SU-DHL-6 (cell line): ENCODE measurements around the gene PRDM4.
"Not testable (repeated sequence)": the region's sequence is repeated elsewhere in the genome, so short reads cannot be mapped to it uniquely, and the experiment has no call there.

Experiments used
- H2AFZ ChIP-seq: fragments of 200-600 bp; sonication (generic); 2 replicates; pipeline ENCODE4 v1.6.1; 2014; ENCODE audit warnings: low read depth, mild to moderate bottlenecking, moderate library complexity, mixed read lengths, antibody characterized with exemption, low read length; ENCODE audit not compliant: severe bottlenecking
- H3F3A ChIP-seq: fragments of 200-600 bp; shearing (Covaris generic); 2 replicates; pipeline ENCODE4 v1.6.0; 2016; ENCODE audit warnings: antibody characterized with exemption, mild to moderate bottlenecking; ENCODE audit not compliant: insufficient read depth
- H3K27ac ChIP-seq: fragments of 200-600 bp; sonication (generic); 2 replicates; pipeline ENCODE4 v1.5.1; 2016; ENCODE audit warnings: low read depth, mild to moderate bottlenecking, low read length, moderate library complexity, mixed read lengths
- H3K27me3 ChIP-seq: fragments of 200-600 bp; sonication (generic), shearing (Covaris generic); 2 replicates; pipeline ENCODE4 v1.6.0; 2014; ENCODE audit warnings: mild to moderate bottlenecking, low read length
- H3K36me3 ChIP-seq: fragments of 200-600 bp; sonication (generic); 2 replicates; pipeline ENCODE4 v1.6.1; 2014; ENCODE audit warnings: mild to moderate bottlenecking, low read length, mixed read lengths
- H3K4me2 ChIP-seq: fragments of 300-600, 200-600 bp; shearing (Covaris generic), sonication (generic); 2 replicates; pipeline ENCODE4 v1.6.0; 2014; ENCODE audit warnings: low read length, low read depth, mild to moderate bottlenecking; ENCODE audit not compliant: poor library complexity, severe bottlenecking
- H3K4me3 ChIP-seq: fragments of 200-600 bp; sonication (generic); 2 replicates; pipeline ENCODE4 v1.5.1; 2014; ENCODE audit warnings: antibody characterized with exemption, low read length, mild to moderate bottlenecking, mixed read lengths; ENCODE audit not compliant: insufficient read depth, poor library complexity, severe bottlenecking
- H3K79me2 ChIP-seq: fragments of 200-600 bp; sonication (generic); 2 replicates; pipeline ENCODE4 v1.6.1; 2014; ENCODE audit warnings: mild to moderate bottlenecking, low read length, moderate library complexity; ENCODE audit not compliant: insufficient read depth
- H3K9ac ChIP-seq: fragments of 200-600 bp; sonication (generic); 2 replicates; pipeline ENCODE4 v1.7.0; 2014; ENCODE audit warnings: mild to moderate bottlenecking, low read length
- H3K9me2 ChIP-seq: fragments of 200-600 bp; sonication (generic); replicated peaks from 2 replicates; pipeline ENCODE4 v1.6.1; 2014; ENCODE audit warnings: low read length; ENCODE audit not compliant: insufficient read depth
- H3K9me3 ChIP-seq: fragments of 200-600 bp; sonication (generic); 2 replicates; pipeline ENCODE4 v1.6.1; 2014; ENCODE audit warnings: low read length, mixed read lengths; ENCODE audit not compliant: insufficient read depth
- H4K20me1 ChIP-seq: fragments of 200-600 bp; sonication (generic); 2 replicates; pipeline ENCODE4 v1.6.1; 2014; ENCODE audit warnings: low read depth, mild to moderate bottlenecking, antibody characterized with exemption, low read length, moderate library complexity, mixed read lengths
- CTCF ChIP-seq: fragments of 200-600 bp; sonication (generic); IDR thresholded peaks from one replicate; pipeline ENCODE4 v1.5.1; 2017; ENCODE audit warnings: antibody characterized with exemption, mild to moderate bottlenecking, low read length, moderate library complexity; ENCODE audit not compliant: insufficient read depth, poor library complexity, severe bottlenecking
- EZH2phosphoT487 ChIP-seq: fragments of 200-600 bp; sonication (generic), shearing (Covaris generic); conservative IDR thresholded peaks from 2 replicates; pipeline ENCODE4 v1.6.1; 2018; ENCODE audit warnings: mild to moderate bottlenecking, antibody characterized with exemption, low read length, moderate library complexity, mixed read lengths

The PRDM4 gene

DNA sequence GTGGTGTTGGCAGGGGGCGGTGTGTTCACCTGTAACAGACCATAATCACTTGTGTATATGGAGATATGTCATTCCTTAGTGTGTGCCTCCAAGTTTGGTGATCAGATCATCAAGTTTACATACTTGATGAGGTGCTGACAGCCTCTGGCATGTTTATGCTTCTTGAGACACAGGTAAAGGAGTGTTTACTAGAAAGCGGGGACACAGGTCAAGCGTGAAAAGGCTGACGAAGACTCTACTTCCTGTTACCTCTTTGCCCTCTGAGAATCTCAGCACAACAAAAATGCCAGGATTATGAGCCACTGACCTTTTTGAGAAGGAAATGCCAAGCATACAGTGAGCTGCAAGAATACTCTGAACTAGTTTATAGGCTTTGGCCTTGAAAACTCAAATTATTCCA lies 29.6 kb downstream of the PRDM4 start:
- Histone ChIP-seq H3K4me3 (no peak overlapping the region), H3K4me2 (no peak overlapping the region), H3K79me2 (no peaks in the 10 kb centered on the region), H3F3A (no peaks in the 10 kb centered on the region), H3K9ac (no peak overlapping the region), H2AFZ (no peak overlapping the region), H3K9me3 (no peaks in the 10 kb centered on the region), H3K27ac (no peak overlapping the region), H3K9me2 (no peaks in the 10 kb centered on the region), H3K36me3 (peaks cover 3% of the 10 kb centered on the region; the same call in 1 of the 2 replicates), H4K20me1 (peaks cover 5% of the 10 kb centered on the region; the same call in 1 of the 2 replicates), H3K27me3 (no peaks in the 10 kb centered on the region)
- TF ChIP-seq EZH2phosphoT487: no peak
- TF ChIP-seq CTCF: no peak

DNA sequence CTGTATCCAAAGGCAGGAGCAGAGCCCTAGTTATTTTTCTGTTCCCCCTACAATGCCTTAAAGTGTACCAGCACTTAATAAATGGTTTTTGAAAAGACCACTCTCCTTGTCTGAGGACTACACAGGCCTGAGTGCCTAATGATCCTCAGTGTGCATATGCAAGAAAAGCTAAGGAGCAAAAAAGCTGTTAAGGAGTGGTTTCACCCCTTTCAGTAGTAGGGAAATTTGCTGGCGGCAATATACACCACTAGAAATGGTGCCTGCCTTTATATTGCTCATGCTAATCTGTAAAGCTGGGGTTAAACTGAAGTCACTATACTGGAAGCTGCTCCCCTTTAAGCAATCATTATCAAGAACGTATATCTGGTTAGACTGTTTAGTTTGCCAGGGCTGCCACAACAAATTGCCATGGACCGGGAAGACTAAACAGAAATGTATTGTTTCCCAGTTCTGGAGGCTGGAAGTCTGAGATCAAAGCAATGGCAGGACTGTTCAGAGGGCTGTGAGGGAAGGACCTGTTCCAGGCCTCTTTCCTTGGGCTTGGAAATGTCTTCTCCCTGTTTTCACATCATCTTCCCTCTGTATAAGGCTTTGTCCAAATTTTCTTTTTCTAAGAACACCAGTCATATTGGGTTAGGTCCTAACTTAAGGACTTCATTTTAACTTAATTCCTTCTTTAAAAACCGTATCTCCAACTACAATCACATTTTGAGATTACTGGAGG lies 30.2 kb downstream of the PRDM4 start:
- no peaks in the 10 kb centered on the region for H3K27me3 ChIP-seq
- H4K20me1 ChIP-seq: peaks cover 5% of the 10 kb centered on the region; the same call in 1 of the 2 replicates
- no peaks in the 10 kb centered on the region for H3F3A ChIP-seq
- no peak overlapping the region for H2AFZ ChIP-seq
- no peak overlapping the region for H3K4me3 ChIP-seq
- H3K79me2 ChIP-seq: no peaks in the 10 kb centered on the region
- 0 out of 2 replicates have a peak, but pooled peaks cover 2% of the 10 kb centered on the region for H3K36me3 ChIP-seq
- TF ChIP-seq EZH2phosphoT487: no peak
- TF ChIP-seq CTCF: no peak
- H3K9me3 ChIP-seq: no peaks in the 10 kb centered on the region
- no peaks in the 10 kb centered on the region for H3K9me2 ChIP-seq
- H3K27ac ChIP-seq: no peak overlapping the region
- no peak overlapping the region for H3K4me2 ChIP-seq
- no peak overlapping the region for H3K9ac ChIP-seq

DNA sequence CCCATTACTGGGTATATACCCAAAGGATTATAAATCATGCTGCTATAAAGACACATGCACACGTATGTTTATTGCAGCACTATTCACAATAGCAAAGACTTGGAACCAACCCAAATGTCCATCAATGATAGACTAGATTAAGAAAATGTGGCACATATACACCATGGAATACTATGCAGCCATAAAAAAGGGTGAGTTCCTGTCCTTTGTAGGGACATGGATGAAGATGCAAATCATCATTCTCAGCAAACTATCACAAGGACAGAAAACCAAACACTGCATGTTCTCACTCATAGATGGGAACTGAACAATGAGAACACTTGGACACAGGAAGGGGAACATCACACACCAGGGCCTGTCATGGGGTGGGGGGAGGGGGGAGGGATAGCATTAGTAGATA lies 33.2 kb downstream of the PRDM4 start:
- not testable (repeated sequence) for H3K9ac ChIP-seq, H3K27ac ChIP-seq, H3K4me2 ChIP-seq, H3K79me2 ChIP-seq, H2AFZ ChIP-seq, H3F3A ChIP-seq, H3K36me3 ChIP-seq, H3K4me3 ChIP-seq, H3K9me3 ChIP-seq, H3K9me2 ChIP-seq, H3K27me3 ChIP-seq, H4K20me1 ChIP-seq

- not testable (repeated sequence) for H3K4me2 ChIP-seq, H3K36me3 ChIP-seq, H3K9me2 ChIP-seq, H4K20me1 ChIP-seq, H3K9ac ChIP-seq, H3K27me3 ChIP-seq, H3K27ac ChIP-seq, H3K4me3 ChIP-seq, H2AFZ ChIP-seq, H3K9me3 ChIP-seq, H3K79me2 ChIP-seq, H3F3A ChIP-seq
Observed at GRCh38 chr12:107727327-107727726, 33.6 kb downstream of the PRDM4 start.
